K562 (cell line): ENCODE results near the gene REX1BD. TPM values are rescaled to one million over a fixed set of nuclear protein-coding genes. Genes with fewer than 3 reads are reported as not detected.
A peak's percentile ranks its signal among the peaks of the same experiment; 100 is the strongest.

Source experiments
- CCNT2 ChIP-seq: IDR thresholded peaks from 2 replicates; pipeline ENCODE4 v1.6.1; 2011; ENCODE audit warnings: borderline replicate concordance, low read depth, mild to moderate bottlenecking, moderate library complexity, mixed read lengths, low read length; ENCODE audit not compliant: insufficient read length; ENCODE audit errors: extremely low read depth
- MYC ChIP-seq, 2 experiments: fragments of 250-450 bp in 1 of 2; sonication (Bioruptor Pico) in 1 of 2; IDR thresholded peaks; 2 replicates each; pipeline versions ENCODE4 v1.5.1 to v1.6.1; 2012 to 2021; ENCODE audit warnings: low read depth in 2 of 2, borderline replicate concordance in 1 of 2, improper control_type of control experiment in 1 of 2, low read length in 1 of 2, mild to moderate bottlenecking in 1 of 2, moderate library complexity in 1 of 2
- SP2 ChIP-seq: IDR thresholded peaks from 2 replicates; pipeline ENCODE4 v1.6.1; 2011; ENCODE audit warnings: mild to moderate bottlenecking, low read depth, low read length, moderate library complexity; ENCODE audit not compliant: poor library complexity, severe bottlenecking; ENCODE audit errors: extremely low read depth
- TCF3 ChIP-seq: sonication (generic); formaldehyde crosslinking; IDR thresholded peaks from 2 replicates; pipeline ENCODE4 v1.4.0; 2020; ENCODE audit warnings: mild to moderate bottlenecking, missing genetic modification reagents
- ZNF143 ChIP-seq: sonication (generic); formaldehyde crosslinking; IDR thresholded peaks from 2 replicates; pipeline ENCODE4 v1.9.0; 2022; ENCODE audit warnings: mild to moderate bottlenecking, missing genetic modification reagents
- ZNF175 ChIP-seq: fragments of 200-800 bp; sonication (Bioruptor generic); IDR thresholded peaks from 2 replicates; pipeline ENCODE4 v1.6.1; 2016; ENCODE audit warnings: low read depth, mild to moderate bottlenecking, missing genetic modification characterization, missing compliant biosample characterization
- ZNF184 ChIP-seq: sonication (generic); formaldehyde crosslinking; IDR thresholded peaks from 2 replicates; pipeline ENCODE4 v1.5.0; 2020; ENCODE audit warnings: missing genetic modification reagents
- polyA plus RNA-seq, 8 experiments: library from polyadenylated mRNA; depleted of rRNA in 4 of 8; stranded (reverse) in 5 of 8; unstranded in 3 of 8; fragments of >200 nt; fragmentation: Nextera tagmentation in 2 of 8; fragmentation: Illumina TruSeq in 1 of 8; extraction: Ambion mirVana in 2 of 8; extraction: Trizol in 1 of 8; gene quantifications; 2 replicates each; pipeline versions ENCODE4 v1.2.1 to v1.2.3, GENCODE V29; 2011 to 2014; ENCODE audit warnings: inconsistent platforms in 1 of 8, missing spikeins in 1 of 8
- total RNA-seq, 7 experiments: library from RNA; depleted of rRNA in 6 of 7; stranded (reverse); fragments of >200 nt in 6 of 7; fragmentation: Illumina TruSeq in 2 of 7; extraction: Trizol in 2 of 7; gene quantifications; 2 replicates each; pipeline versions ENCODE4 v1.2.1 to v1.2.3, GENCODE V29; 2011 to 2021; ENCODE audit warnings: low replicate concordance in 1 of 7

REX1BD gene
- total and polyA plus RNA-seq, 9 of the 15 experiments (the other 6 are each of a cell fraction or from before 2014, with no cell fraction given), result 1.9 to 136 (median 13.8) TPM

DNA sequence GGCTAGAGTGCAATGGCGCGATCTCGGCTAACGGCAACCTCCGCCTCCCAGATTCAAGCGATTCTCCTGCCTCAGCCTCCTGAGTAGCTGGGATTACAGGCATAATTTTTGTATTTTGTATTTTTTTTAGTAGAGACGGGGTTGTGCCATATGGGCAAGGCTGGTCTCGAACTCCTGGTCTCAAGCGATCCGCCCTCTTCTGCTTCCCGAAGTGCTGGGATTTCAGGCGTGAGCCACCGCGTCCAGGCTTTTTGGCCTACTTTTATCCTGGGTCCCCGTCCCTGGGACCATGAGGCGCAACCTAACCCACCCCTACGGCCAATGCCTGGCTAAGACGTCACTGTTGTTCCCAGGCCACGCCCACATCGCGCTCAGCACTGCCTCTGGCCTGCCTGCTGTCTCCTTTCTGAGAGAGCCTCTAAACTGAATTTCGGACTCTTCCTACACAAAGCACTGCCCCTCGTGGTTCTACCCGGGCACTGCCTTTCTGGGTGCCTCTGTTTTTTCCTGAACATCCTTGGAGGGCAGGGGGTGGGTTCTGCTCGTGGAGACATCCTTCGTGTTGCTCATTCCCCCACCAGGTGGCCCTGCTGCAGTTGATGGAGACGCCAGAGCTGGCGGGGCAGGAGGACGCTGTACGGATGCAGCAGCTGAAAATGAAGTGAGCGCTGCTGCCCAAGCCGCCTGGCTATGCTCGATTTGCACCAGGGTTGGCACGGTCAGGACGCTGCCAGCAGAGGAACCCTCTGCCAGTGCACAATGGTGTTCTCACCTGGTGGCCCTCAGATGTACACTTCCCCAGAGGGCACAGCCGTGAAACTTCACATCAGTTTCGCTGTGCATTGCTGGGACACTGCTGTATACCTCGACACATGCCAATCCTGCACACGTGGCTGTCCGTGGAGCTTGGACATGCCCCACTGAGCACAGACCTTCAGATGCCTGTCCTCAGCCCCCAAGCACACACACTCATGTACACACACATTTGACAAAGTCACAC, 2.0 kb downstream of the REX1BD start (continued):
- no peak for TF ChIP-seq ZNF175 (CRISPR knock-in tag)
- TF ChIP-seq MYC (IDR thresholded peaks at IDR 0.05; ENCODE audit: low read depth, low read length), result peak; percentile 79
- no peak for TF ChIP-seq MYC (CRISPR knock-in tag; IDR thresholded peaks at IDR 0.05; ENCODE audit: borderline replicate concordance, low read depth)
- no peak for TF ChIP-seq ZNF143
- TF ChIP-seq CCNT2, result no peak
- no peak for TF ChIP-seq SP2
- no peak for TF ChIP-seq ZNF184 (CRISPR knock-in tag)
- no peak for TF ChIP-seq TCF3 (CRISPR knock-in tag)
